MM.1S (cell line): ENCODE measurements around the gene PTPN20.

Source experiments
- EZH2 ChIP-seq: fragments of 300-600 bp; sonication (generic); optimal IDR thresholded peaks from 2 replicates; pipeline ENCODE3; 2017; ENCODE audit warnings: low read depth, mild to moderate bottlenecking, antibody characterized with exemption, low read length, mixed read lengths
- TF ChIP-seq, protein P1 (sequence below): fragments of 300-600 bp; sonication (generic); IDR thresholded peaks from 2 replicates; pipeline ENCODE4 v1.5.1; 2016; ENCODE audit warnings: antibody characterized with exemption, low read length, mixed read lengths

DNA sequence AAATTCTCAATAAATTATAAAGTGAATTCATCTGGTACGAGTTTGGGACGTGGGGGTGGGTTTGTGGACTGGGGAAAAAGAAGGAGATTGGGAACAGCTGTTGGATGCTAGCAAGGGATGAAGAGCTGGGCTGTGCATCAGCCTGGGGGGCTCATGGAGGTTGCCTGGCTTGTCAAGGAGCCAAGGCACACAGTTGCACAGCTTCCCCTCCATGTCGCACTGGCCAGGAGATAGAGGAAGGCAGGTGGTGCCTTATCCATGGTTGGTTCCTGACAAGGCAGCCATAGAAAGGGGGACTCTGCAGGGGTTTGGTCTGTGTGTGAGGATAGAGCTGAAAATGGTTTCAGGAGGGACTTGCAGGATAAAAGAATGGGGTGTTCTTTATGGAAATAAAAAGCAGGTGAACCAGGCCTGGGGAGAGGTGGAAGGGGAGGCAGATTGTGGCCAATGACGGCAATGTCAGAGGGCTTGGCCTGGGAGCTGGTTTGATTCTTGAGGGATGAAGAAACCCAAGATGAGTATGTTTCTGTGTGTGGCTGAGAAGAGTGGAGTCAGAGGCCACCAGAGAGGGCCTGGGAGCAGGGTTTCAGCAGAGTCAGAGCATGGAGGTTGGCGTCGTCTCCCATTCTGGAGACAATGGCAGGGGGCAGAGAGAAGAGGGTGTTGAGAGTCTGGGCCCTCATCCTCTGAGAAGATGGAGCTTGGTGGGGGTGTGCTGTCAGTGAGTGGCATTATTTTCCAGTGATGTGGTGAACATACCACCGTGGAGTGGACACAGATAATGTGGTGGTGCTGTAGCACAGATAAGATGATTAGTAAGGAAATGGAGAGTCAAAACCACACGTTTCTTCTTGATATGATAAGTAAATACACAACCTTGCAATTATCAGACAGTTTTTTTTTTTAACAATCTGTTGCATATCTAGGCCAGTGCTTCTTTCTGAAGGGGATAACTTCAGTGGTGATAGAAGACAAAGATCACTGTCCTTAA lies 108.2 kb downstream of the PTPN20 start:
- TF ChIP-seq, protein P1, sequence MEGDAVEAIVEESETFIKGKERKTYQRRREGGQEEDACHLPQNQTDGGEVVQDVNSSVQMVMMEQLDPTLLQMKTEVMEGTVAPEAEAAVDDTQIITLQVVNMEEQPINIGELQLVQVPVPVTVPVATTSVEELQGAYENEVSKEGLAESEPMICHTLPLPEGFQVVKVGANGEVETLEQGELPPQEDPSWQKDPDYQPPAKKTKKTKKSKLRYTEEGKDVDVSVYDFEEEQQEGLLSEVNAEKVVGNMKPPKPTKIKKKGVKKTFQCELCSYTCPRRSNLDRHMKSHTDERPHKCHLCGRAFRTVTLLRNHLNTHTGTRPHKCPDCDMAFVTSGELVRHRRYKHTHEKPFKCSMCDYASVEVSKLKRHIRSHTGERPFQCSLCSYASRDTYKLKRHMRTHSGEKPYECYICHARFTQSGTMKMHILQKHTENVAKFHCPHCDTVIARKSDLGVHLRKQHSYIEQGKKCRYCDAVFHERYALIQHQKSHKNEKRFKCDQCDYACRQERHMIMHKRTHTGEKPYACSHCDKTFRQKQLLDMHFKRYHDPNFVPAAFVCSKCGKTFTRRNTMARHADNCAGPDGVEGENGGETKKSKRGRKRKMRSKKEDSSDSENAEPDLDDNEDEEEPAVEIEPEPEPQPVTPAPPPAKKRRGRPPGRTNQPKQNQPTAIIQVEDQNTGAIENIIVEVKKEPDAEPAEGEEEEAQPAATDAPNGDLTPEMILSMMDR: no peak
- TF ChIP-seq EZH2: no peak
